NB4 (cell line): ENCODE data around the gene LMNTD2.

ENCODE experiments used
- DNase-seq: peaks from one replicate; pipeline ENCODE4 v3.0.0; 2010; ENCODE audit warnings: low read depth
- H3K4me3 ChIP-seq: one replicate; pipeline ENCODE4 v1.5.1; 2011; ENCODE audit warnings: mild to moderate bottlenecking, low read depth, low read length, moderate library complexity
- CTCF ChIP-seq: IDR thresholded peaks from one replicate; pipeline ENCODE4 v1.5.1; 2012; ENCODE audit warnings: low read depth, low read length
- MAX ChIP-seq: IDR thresholded peaks from 2 replicates; pipeline ENCODE4 v1.6.1; 2011; ENCODE audit warnings: low read depth, low read length
- MYC ChIP-seq: IDR thresholded peaks from 2 replicates; pipeline ENCODE4 v1.6.1; 2011; ENCODE audit warnings: low read depth, low read length
- POLR2A ChIP-seq: IDR thresholded peaks from 2 replicates; pipeline ENCODE4 v1.6.1; 2011; ENCODE audit warnings: mild to moderate bottlenecking; ENCODE audit not compliant: insufficient read length; ENCODE audit errors: extremely low read depth

The LMNTD2 gene

GRCh38 chr11:529728-530411 is 30.7 kb downstream of the LMNTD2 start:
- TF ChIP-seq POLR2A (no peak), MYC (no peak), MAX (no peak), CTCF (no peak)
- H3K4me3 ChIP-seq, result no peak overlapping the region
- DNase-seq, result no peak

DNA sequence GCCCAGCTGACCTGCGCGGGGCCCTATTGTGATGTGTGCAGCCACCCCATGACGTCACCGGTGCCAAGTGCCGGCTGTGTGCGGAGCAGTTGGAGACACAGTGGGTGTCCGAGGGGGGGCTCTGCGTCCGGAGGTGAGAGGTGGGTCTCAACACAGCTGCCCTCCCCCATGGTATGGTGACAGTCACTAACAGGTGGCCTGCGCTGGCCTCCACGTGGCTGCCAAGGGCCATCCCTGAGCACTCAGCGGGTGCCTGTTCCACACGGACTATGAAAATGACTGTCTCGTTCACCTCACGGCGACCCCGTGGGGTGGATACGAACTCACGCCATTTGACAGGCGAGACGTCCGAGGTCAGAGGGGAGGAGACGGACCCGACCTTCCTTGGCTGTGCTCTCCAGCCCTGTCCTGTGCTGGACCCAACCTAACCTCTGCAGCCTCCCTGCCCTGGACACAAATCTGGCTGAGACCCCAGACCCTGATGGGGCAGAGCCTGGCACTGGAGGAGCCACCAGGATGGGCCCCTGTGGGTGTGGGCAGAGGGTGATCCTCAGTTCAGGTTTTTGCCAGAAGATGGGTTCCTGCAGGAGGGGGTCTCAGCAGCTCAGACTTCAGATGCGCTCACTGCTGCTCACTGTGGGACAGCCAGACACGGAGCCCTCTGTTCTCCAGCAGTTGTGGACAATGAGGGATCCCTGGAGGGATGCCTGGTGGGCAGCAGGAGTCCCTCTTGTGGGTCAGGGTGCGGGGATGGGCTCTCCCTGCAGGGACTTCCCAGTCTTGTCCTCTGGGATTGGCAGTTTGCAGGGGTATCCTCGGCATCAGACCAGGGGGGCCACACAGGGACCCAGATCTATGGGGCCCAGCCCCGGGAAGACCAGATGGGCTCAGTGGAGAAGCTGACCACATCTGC is 31.5 kb downstream of the LMNTD2 start:
- no peak overlapping the region for H3K4me3 ChIP-seq
- TF ChIP-seq MYC (no peak), CTCF (no peak), POLR2A (no peak), MAX (no peak)
- DNase-seq, result no peak

DNA sequence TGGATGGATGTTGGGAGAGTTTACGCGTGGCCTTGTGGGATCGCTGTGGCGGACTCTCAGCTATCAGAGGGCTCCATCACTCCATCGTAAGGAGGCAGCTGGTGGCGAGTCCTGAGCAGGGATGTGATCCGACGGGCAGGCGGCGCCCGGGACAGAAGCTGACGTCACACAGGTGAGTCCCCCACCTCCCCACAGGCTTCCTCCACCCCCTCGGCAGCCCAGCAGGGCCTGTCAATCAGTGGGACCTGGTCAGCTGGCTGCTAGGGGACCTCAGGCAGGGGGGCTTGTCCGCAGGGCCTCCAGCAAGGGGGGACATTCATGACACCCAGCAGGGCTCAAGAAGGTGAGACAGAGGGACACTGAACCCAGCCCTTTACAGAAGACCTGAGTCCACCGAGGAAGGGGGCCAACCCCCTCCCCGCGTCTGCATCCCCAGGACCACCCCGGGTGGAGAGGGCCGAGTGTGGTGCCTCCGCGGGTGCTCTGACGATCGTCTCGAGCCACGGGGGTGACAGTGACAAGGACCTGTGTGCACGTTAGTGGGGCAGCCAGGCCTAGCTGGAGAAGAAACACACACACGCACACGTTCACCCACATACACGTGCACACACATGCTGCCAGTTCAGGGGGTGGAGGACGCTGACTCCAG is 32.2 kb downstream of the LMNTD2 start:
- H3K4me3 ChIP-seq, result no peak overlapping the region
- no peak for TF ChIP-seq MYC
- no peak for TF ChIP-seq MAX
- no peak for TF ChIP-seq POLR2A
- TF ChIP-seq CTCF, result no peak
- DNase-seq, result no peak

- no peak for DNase-seq
- TF ChIP-seq CTCF (no peak), MYC (no peak), MAX (no peak), POLR2A (no peak)
- H3K4me3 ChIP-seq, result no peak overlapping the region
Observed at GRCh38 chr11:526192-526591, 34.3 kb downstream of the LMNTD2 start.

GRCh38 chr11:521177-521688 is 39.3 kb downstream of the LMNTD2 start:
- no peak overlapping the region for H3K4me3 ChIP-seq
- TF ChIP-seq CTCF (no peak), MAX (no peak), MYC (no peak), POLR2A (no peak)
- no peak for DNase-seq
